HepG2 (cell line): ENCODE measurements around the gene ESPN. TPM values are rescaled to one million over a fixed set of nuclear protein-coding genes. Genes with fewer than 3 reads are reported as not detected.
A peak's percentile ranks its signal among the peaks of the same experiment; 100 is the strongest.

Experiments used
- ATF1 ChIP-seq: IDR thresholded peaks from 2 replicates; pipeline ENCODE4 v1.6.1; 2016; ENCODE audit warnings: mild to moderate bottlenecking, control low read depth
- BCL6 ChIP-seq: IDR thresholded peaks from 2 replicates; pipeline ENCODE4 v1.6.1; 2016; ENCODE audit warnings: missing genetic modification reagents, missing compliant biosample characterization
- EED ChIP-seq: sonication (generic); formaldehyde crosslinking; IDR thresholded peaks from 2 replicates; pipeline ENCODE4 v1.5.0; 2020; ENCODE audit warnings: mild to moderate bottlenecking, missing genetic modification reagents
- FIP1L1 ChIP-seq: fragments of 200-400 bp; formaldehyde crosslinking; IDR thresholded peaks from 2 replicates; pipeline ENCODE4 v1.6.1; 2018; ENCODE audit warnings: low read depth, mild to moderate bottlenecking, low read length, moderate library complexity, borderline replicate concordance; ENCODE audit not compliant: insufficient read depth
- FOXC1 ChIP-seq: sonication (generic); formaldehyde crosslinking; IDR thresholded peaks from 2 replicates; pipeline ENCODE4 v1.8.0; 2022; ENCODE audit warnings: mild to moderate bottlenecking, missing genetic modification reagents, borderline replicate concordance
- KDM2A ChIP-seq: sonication (generic); formaldehyde crosslinking; IDR thresholded peaks from 2 replicates; pipeline ENCODE4 v1.4.0; 2020; ENCODE audit warnings: low read depth, missing genetic modification reagents, borderline replicate concordance
- MYNN ChIP-seq: sonication (generic); formaldehyde crosslinking; IDR thresholded peaks from 2 replicates; pipeline ENCODE4 v1.4.0; 2020; ENCODE audit warnings: mild to moderate bottlenecking, low read depth, missing genetic modification reagents
- RARA ChIP-seq: IDR thresholded peaks from 2 replicates; pipeline ENCODE4 v1.6.1; 2016; ENCODE audit warnings: missing genetic modification reagents, missing compliant biosample characterization
- SCMH1 ChIP-seq: sonication (generic); formaldehyde crosslinking; IDR thresholded peaks from 2 replicates; pipeline ENCODE4 v1.9.0; 2021; ENCODE audit warnings: missing genetic modification reagents, mild to moderate bottlenecking, borderline replicate concordance
- TFAP4 ChIP-seq: sonication (generic); IDR thresholded peaks from 2 replicates; pipeline ENCODE4 v1.6.1; 2016; ENCODE audit warnings: low read depth, borderline replicate concordance
- TOE1 ChIP-seq: sonication (generic); formaldehyde crosslinking; IDR thresholded peaks from 2 replicates; pipeline ENCODE4 v1.4.0; 2020; ENCODE audit warnings: mild to moderate bottlenecking, missing genetic modification reagents
- ZFY ChIP-seq: sonication (generic); formaldehyde crosslinking; IDR thresholded peaks from 2 replicates; pipeline ENCODE4 v1.4.0; 2020; ENCODE audit warnings: missing genetic modification reagents
- ZNF260 ChIP-seq: sonication (generic); formaldehyde crosslinking; IDR thresholded peaks from 2 replicates; pipeline ENCODE4 v1.4.0; 2020; ENCODE audit warnings: missing genetic modification reagents, low read depth, mild to moderate bottlenecking, borderline replicate concordance
- ZNF275 ChIP-seq: sonication (generic); formaldehyde crosslinking; IDR thresholded peaks from 2 replicates; pipeline ENCODE4 v1.8.0; 2022; ENCODE audit warnings: missing genetic modification reagents, mild to moderate bottlenecking, inconsistent platforms, borderline replicate concordance
- ZNF530 ChIP-seq: sonication (generic); formaldehyde crosslinking; IDR thresholded peaks from 2 replicates; pipeline ENCODE4 v1.5.0; 2020; ENCODE audit warnings: low read depth, mild to moderate bottlenecking, missing genetic modification reagents
- ZNF567 ChIP-seq: sonication (generic); formaldehyde crosslinking; IDR thresholded peaks from 2 replicates; pipeline ENCODE4 v1.8.1; 2023; ENCODE audit warnings: mild to moderate bottlenecking, missing genetic modification reagents, borderline replicate concordance
- ZNF670 ChIP-seq: sonication (generic); formaldehyde crosslinking; IDR thresholded peaks from 2 replicates; pipeline ENCODE4 v1.8.0; 2022; ENCODE audit warnings: mild to moderate bottlenecking, missing genetic modification reagents, borderline replicate concordance
- polyA plus RNA-seq, 8 experiments: library from polyadenylated mRNA; depleted of rRNA in 3 of 8; stranded (reverse) in 7 of 8; unstranded in 1 of 8; fragments of >200 nt; fragmentation: Illumina TruSeq in 4 of 8; extraction: Trizol in 4 of 8; gene quantifications; 2 replicates each; pipeline versions ENCODE4 v1.2.1 to v1.2.3, GENCODE V29; 2011 to 2016; ENCODE audit warnings: low read depth in 4 of 8, missing spikeins in 1 of 8, mixed read lengths in 1 of 8; ENCODE audit not compliant: insufficient read depth in 1 of 8
- total RNA-seq, 5 experiments: library from RNA; depleted of rRNA; stranded (reverse); fragments of >200 nt; fragmentation: Illumina TruSeq; extraction: Trizol; gene quantifications; 2 replicates each; pipeline ENCODE4 v1.2.3, GENCODE V29; 2016; ENCODE audit warnings: low read depth in 1 of 5
- TF ChIP-seq, protein P1 (sequence below): sonication (generic); formaldehyde crosslinking; conservative IDR thresholded peaks from 2 replicates; pipeline ENCODE4 v1.8.0; 2022; ENCODE audit warnings: mild to moderate bottlenecking, moderate library complexity, missing genetic modification reagents
- TF ChIP-seq, protein P2 (sequence below): fragments of 450-650 bp; IDR thresholded peaks from 2 replicates; pipeline ENCODE4 v1.6.1; 2017; ENCODE audit warnings: mild to moderate bottlenecking
- TF ChIP-seq, protein P3 (sequence below): sonication (generic); formaldehyde crosslinking; IDR thresholded peaks from 2 replicates; pipeline ENCODE4 v1.9.0; 2022; ENCODE audit warnings: missing genetic modification reagents, mild to moderate bottlenecking, borderline replicate concordance

The ESPN gene
- total and polyA plus RNA-seq, 2 of the 13 experiments (the other 11 are each of a cell fraction or from before 2014, with no cell fraction given), result 48.6 to 54.2 TPM

DNA sequence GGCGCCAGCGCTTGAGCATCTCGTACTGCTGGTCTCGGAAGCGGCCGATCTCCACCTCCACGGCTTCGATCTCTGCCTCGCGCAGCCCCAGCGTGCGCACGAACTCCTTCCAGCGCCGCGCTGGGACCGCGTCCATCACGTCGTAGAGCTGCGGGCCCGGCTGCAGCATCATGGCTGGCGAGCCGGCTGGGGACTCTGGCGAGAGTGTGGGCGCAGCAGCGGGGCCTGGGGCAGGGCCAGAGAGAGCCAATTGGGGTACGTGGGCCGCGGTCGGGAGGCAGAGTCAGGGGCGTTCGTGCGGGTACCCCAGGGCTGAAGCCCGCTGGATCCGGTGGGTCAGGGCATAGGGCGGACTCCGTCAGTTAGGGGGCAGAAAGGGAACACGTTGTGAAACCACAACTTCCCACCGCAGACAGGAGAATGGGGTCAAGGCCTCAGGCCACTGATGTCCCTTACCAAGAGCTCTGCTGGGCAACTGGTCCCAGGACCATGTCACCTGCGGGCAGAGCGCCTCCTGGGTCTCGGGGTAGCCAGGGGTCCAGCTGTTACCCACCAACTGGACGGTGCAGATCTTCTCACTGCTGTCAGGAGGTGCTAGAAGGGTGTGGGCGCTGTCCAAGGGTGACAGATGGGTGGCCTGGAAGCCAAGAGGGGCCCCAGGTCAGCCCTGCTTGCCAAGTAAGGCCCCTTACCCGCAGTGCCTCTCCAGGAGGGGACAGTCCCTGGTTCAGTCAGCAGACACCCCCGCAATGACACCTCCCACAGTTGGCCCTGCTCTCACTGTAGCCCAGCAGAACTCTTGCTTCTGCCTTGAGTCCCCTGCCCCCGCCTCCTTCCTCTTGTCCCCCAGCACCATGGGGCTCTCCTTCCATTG lies 37.2 kb downstream of the ESPN start (continued):
- TF ChIP-seq, protein P1, sequence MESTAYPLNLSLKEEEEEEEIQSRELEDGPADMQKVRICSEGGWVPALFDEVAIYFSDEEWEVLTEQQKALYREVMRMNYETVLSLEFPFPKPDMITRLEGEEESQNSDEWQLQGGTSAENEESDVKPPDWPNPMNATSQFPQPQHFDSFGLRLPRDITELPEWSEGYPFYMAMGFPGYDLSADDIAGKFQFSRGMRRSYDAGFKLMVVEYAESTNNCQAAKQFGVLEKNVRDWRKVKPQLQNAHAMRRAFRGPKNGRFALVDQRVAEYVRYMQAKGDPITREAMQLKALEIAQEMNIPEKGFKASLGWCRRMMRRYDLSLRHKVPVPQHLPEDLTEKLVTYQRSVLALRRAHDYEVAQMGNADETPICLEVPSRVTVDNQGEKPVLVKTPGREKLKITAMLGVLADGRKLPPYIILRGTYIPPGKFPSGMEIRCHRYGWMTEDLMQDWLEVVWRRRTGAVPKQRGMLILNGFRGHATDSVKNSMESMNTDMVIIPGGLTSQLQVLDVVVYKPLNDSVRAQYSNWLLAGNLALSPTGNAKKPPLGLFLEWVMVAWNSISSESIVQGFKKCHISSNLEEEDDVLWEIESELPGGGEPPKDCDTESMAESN (CRISPR knock-in tag), result no peak
- no peak for TF ChIP-seq ZNF567 (CRISPR knock-in tag)
- no peak for TF ChIP-seq EED
- TF ChIP-seq RARA, result no peak
- TF ChIP-seq MYNN (CRISPR knock-in tag), result no peak
- peak; percentile 9; the same call in 1 of the 2 replicates for TF ChIP-seq KDM2A (CRISPR knock-in tag)
- no peak for TF ChIP-seq ZNF260 (CRISPR knock-in tag)
- no peak for TF ChIP-seq ZNF530 (CRISPR knock-in tag)
- no peak for TF ChIP-seq BCL6 (CRISPR knock-in tag)
- 0 out of 2 replicates have a peak, but pooled peaks have one; percentile 22 for TF ChIP-seq FIP1L1
- TF ChIP-seq SCMH1 (CRISPR knock-in tag), result no peak
- TF ChIP-seq ZNF670 (CRISPR knock-in tag), result no peak
- TF ChIP-seq ZFY (CRISPR knock-in tag), result no peak
- TF ChIP-seq, protein P2, sequence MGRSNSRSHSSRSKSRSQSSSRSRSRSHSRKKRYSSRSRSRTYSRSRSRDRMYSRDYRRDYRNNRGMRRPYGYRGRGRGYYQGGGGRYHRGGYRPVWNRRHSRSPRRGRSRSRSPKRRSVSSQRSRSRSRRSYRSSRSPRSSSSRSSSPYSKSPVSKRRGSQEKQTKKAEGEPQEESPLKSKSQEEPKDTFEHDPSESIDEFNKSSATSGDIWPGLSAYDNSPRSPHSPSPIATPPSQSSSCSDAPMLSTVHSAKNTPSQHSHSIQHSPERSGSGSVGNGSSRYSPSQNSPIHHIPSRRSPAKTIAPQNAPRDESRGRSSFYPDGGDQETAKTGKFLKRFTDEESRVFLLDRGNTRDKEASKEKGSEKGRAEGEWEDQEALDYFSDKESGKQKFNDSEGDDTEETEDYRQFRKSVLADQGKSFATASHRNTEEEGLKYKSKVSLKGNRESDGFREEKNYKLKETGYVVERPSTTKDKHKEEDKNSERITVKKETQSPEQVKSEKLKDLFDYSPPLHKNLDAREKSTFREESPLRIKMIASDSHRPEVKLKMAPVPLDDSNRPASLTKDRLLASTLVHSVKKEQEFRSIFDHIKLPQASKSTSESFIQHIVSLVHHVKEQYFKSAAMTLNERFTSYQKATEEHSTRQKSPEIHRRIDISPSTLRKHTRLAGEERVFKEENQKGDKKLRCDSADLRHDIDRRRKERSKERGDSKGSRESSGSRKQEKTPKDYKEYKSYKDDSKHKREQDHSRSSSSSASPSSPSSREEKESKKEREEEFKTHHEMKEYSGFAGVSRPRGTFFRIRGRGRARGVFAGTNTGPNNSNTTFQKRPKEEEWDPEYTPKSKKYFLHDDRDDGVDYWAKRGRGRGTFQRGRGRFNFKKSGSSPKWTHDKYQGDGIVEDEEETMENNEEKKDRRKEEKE, result no peak
- TF ChIP-seq ATF1 (CRISPR knock-in tag), result no peak
- TF ChIP-seq FOXC1, result no peak
- TF ChIP-seq TFAP4, result no peak
- TF ChIP-seq, protein P3, sequence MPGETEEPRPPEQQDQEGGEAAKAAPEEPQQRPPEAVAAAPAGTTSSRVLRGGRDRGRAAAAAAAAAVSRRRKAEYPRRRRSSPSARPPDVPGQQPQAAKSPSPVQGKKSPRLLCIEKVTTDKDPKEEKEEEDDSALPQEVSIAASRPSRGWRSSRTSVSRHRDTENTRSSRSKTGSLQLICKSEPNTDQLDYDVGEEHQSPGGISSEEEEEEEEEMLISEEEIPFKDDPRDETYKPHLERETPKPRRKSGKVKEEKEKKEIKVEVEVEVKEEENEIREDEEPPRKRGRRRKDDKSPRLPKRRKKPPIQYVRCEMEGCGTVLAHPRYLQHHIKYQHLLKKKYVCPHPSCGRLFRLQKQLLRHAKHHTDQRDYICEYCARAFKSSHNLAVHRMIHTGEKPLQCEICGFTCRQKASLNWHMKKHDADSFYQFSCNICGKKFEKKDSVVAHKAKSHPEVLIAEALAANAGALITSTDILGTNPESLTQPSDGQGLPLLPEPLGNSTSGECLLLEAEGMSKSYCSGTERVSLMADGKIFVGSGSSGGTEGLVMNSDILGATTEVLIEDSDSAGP (CRISPR knock-in tag), result peak; percentile 61; the same call in 1 of the 2 replicates
- no peak for TF ChIP-seq TOE1 (CRISPR knock-in tag)
- TF ChIP-seq ZNF275, result no peak
